Activated B cell treated with CpG ODN at 0.5 μM for 24 hours (primary cell): ENCODE data around the gene FGL2. TPM values are rescaled to one million over a fixed set of nuclear protein-coding genes. Genes with fewer than 3 reads are reported as not detected.
"Not testable (repeated sequence)": the region's sequence is repeated elsewhere in the genome, so short reads cannot be mapped to it uniquely, and the experiment has no call there.

Experiments used
- ATAC-seq: fragments of 200-7000 bp; cut with Tn5 transposase; one replicate; pipeline ENCODE4 v1.10.0; 2021; ENCODE audit warnings: low read depth, mild to moderate bottlenecking, moderate library complexity
- CTCF ChIA-PET: fragments of 350-600 bp; sonication (Branson Sonifier 250); formaldehyde crosslinking; loops from one replicate; lab custom pipeline; 2021; ENCODE audit warnings: antibody characterized with exemption; lab: Charles Lee
- POLR2A ChIA-PET: fragments of 350-600 bp; sonication (Branson Sonifier 250); formaldehyde crosslinking; loops from one replicate; lab custom pipeline; 2021; ENCODE audit warnings: antibody characterized with exemption; lab: Charles Lee
- DNase-seq: peaks from one replicate; pipeline ENCODE4 v3.0.0; 2022
- H3K27ac Mint-ChIP-seq: one replicate; pipeline ENCODE4 v1.8.0; 2020; ENCODE audit warnings: mixed read lengths
- H3K27me3 Mint-ChIP-seq: one replicate; pipeline ENCODE4 v1.8.0; 2021; ENCODE audit warnings: mixed read lengths
- H3K36me3 Mint-ChIP-seq: one replicate; pipeline ENCODE4 v1.8.0; 2021; ENCODE audit warnings: low read depth, mixed read lengths
- H3K4me1 Mint-ChIP-seq: one replicate; pipeline ENCODE4 v1.8.0; 2021; ENCODE audit warnings: mixed read lengths
- H3K4me3 Mint-ChIP-seq: one replicate; pipeline ENCODE4 v1.8.0; 2020; ENCODE audit warnings: mild to moderate bottlenecking, mixed read lengths
- H3K9me3 Mint-ChIP-seq: one replicate; pipeline ENCODE4 v1.8.0; 2020; ENCODE audit warnings: mixed read lengths
- intact Hi-C: fragments of 100-400 bp; cut with micrococcal nuclease; formaldehyde crosslinking; loops from one replicate; pipeline ENCODE4 v1.15.1; 2024
- total RNA-seq: library from RNA; stranded (reverse); gene quantifications from 2 replicates; pipeline ENCODE4 v1.2.3, GENCODE V29; 2022
- TF ChIP-seq, protein P1 (sequence below): fragments of 200-600 bp; IDR thresholded peaks from one replicate; pipeline ENCODE4 v1.8.0; 2022; ENCODE audit warnings: antibody characterized with exemption, mild to moderate bottlenecking

FGL2 gene
- total RNA-seq, 1 donor from 2014 or later = 5.7 TPM

- POLR2A ChIA-PET = no interaction called here
- no peak overlapping the region for H3K27ac Mint-ChIP-seq
- CTCF ChIA-PET = interaction anchor here (1.5 kb wide), 1 partner anchor 63 kb away, joined by 5 read pairs; no protein-coding TSS in a partner anchor
- no peaks in the 10 kb centered on the region for H3K9me3 Mint-ChIP-seq
- TF ChIP-seq, protein P1, sequence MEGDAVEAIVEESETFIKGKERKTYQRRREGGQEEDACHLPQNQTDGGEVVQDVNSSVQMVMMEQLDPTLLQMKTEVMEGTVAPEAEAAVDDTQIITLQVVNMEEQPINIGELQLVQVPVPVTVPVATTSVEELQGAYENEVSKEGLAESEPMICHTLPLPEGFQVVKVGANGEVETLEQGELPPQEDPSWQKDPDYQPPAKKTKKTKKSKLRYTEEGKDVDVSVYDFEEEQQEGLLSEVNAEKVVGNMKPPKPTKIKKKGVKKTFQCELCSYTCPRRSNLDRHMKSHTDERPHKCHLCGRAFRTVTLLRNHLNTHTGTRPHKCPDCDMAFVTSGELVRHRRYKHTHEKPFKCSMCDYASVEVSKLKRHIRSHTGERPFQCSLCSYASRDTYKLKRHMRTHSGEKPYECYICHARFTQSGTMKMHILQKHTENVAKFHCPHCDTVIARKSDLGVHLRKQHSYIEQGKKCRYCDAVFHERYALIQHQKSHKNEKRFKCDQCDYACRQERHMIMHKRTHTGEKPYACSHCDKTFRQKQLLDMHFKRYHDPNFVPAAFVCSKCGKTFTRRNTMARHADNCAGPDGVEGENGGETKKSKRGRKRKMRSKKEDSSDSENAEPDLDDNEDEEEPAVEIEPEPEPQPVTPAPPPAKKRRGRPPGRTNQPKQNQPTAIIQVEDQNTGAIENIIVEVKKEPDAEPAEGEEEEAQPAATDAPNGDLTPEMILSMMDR = no peak
- no peaks in the 10 kb centered on the region for H3K36me3 Mint-ChIP-seq
- DNase-seq (no peak), ATAC-seq (no peak)
- no peak overlapping the region for H3K4me3 Mint-ChIP-seq
- H3K4me1 Mint-ChIP-seq = peaks cover 8% of the 10 kb centered on the region
- intact Hi-C loops = no loop called here
- H3K27me3 Mint-ChIP-seq = no peaks in the 10 kb centered on the region
Measured at GRCh38 chr7:77184463-77184862, 15.2 kb downstream of the FGL2 start.

DNA sequence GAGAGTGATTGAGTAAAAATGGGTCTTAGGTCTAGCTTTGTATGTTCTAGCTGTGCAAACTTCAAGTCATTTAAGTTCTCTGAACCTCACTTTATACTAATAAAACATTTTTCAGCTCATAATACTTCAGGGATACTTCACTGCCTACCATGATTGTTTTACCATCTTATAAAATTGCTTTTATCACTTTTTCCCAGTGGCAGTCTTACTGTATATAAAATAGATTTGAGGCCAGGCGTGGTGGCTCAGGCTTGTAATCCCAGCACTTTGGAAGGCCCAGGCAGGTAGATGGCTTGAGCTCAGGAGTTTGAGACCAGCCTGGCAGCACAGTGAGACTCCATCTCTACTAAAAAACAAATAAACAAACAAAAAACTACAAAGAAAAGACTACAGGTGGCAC is 17.4 kb downstream of the FGL2 start:
- TF ChIP-seq, protein P1 = no peak
- H3K27me3 Mint-ChIP-seq = no peaks in the 10 kb centered on the region
- H3K36me3 Mint-ChIP-seq = no peaks in the 10 kb centered on the region
- no peak overlapping the region for H3K4me3 Mint-ChIP-seq
- DNase-seq = no peak
- H3K27ac Mint-ChIP-seq = no peak overlapping the region
- ChIA-PET CTCF (no interaction called here), POLR2A (no interaction called here)
- intact Hi-C loops = no loop called here
- ATAC-seq = no peak
- H3K9me3 Mint-ChIP-seq = no peaks in the 10 kb centered on the region
- H3K4me1 Mint-ChIP-seq = no peaks in the 10 kb centered on the region

DNA sequence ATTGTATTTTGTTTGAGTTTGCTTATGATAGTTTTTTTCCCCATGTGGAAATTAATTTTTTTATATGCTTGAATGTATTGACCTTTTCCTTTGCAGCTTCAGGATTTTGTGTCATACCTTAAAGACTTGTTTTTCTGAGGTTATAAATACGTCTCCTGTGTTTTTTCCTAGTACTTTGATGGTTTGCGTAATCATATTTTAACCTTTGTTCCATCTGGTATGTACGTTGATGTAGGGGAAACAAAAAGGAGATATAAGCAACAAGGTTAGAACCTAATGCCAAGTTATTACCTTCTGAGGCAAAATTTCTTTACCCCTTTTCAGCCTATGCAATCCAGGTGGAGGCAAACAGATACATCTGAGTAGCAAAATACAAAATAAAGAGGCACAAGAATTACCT is 17.9 kb downstream of the FGL2 start:
- ATAC-seq (no peak), DNase-seq (no peak)
- no peak overlapping the region for H3K4me3 Mint-ChIP-seq
- H3K27ac Mint-ChIP-seq = no peak overlapping the region
- no peaks in the 10 kb centered on the region for H3K4me1 Mint-ChIP-seq
- no peaks in the 10 kb centered on the region for H3K9me3 Mint-ChIP-seq
- no peaks in the 10 kb centered on the region for H3K27me3 Mint-ChIP-seq
- CTCF ChIA-PET = no interaction called here
- intact Hi-C loops = no loop called here
- POLR2A ChIA-PET = no interaction called here
- TF ChIP-seq, protein P1 = no peak
- no peaks in the 10 kb centered on the region for H3K36me3 Mint-ChIP-seq

DNA sequence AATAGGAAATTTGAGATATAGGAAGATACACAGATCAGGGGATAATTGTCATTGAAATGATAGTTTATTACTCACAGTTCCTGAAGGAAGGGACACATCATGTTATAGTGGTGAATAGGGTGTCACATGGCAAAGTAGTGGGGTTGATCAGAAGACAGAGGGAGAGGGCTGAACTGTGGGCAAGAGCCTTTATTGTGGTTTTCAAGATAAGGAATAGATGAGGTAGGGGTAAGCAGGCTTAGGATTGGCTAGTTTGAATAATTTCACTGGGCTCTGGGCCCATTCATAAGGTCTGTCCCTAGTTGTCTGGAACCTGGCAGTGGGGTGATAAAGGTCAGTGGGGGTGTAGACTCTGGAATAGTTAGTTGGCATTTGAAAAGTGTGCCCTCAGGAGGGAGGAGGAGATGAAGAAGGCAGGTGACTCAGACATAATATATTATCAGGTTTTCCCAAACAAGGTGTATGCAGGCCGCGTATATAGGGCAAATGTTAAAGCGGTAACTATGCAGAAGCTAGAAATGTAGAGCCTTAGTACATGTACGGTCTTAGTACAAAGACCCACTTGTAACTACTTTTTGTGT is 18.5 kb downstream of the FGL2 start:
- POLR2A ChIA-PET = no interaction called here
- no peak for ATAC-seq
- H3K36me3 Mint-ChIP-seq = no peaks in the 10 kb centered on the region
- H3K27me3 Mint-ChIP-seq = no peaks in the 10 kb centered on the region
- CTCF ChIA-PET = no interaction called here
- TF ChIP-seq, protein P1 = no peak
- no peaks in the 10 kb centered on the region for H3K9me3 Mint-ChIP-seq
- intact Hi-C loops = no loop called here
- H3K4me1 Mint-ChIP-seq = peaks cover under 1% of the 10 kb centered on the region
- H3K4me3 Mint-ChIP-seq = no peak overlapping the region
- no peak overlapping the region for H3K27ac Mint-ChIP-seq
- no peak for DNase-seq

DNA sequence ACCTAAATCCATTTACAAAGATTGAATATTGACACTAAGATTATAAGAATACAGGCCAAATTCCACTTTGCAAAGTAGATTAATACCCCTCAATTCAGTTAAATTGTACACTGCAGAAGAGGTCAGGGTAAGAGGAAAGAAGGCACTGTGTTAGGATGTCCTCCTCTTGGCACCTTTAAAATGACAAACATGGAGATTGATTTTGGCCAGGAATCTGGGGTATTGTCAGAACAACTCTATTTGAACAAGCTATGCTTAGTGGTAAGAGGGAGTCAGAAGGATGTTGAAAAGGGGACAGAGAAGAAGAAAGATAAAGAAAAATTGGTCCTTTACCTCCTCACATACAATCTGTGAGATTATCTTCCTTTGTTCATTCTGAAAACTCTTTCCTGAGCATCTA is 21.6 kb downstream of the FGL2 start:
- H3K9me3 Mint-ChIP-seq, H3K27me3 Mint-ChIP-seq, POLR2A ChIA-PET, H3K36me3 Mint-ChIP-seq, H3K4me3 Mint-ChIP-seq, CTCF ChIA-PET, intact Hi-C loops, H3K27ac Mint-ChIP-seq, ATAC-seq, DNase-seq, H3K4me1 Mint-ChIP-seq: not testable (repeated sequence)

- H3K36me3 Mint-ChIP-seq, H3K4me3 Mint-ChIP-seq, H3K4me1 Mint-ChIP-seq, POLR2A ChIA-PET, H3K27ac Mint-ChIP-seq, H3K27me3 Mint-ChIP-seq, DNase-seq, ATAC-seq, H3K9me3 Mint-ChIP-seq, CTCF ChIA-PET, intact Hi-C loops: not testable (repeated sequence)
Measured at GRCh38 chr7:77177321-77177904, 22.2 kb downstream of the FGL2 start.

- DNase-seq, CTCF ChIA-PET, H3K4me3 Mint-ChIP-seq, H3K9me3 Mint-ChIP-seq, POLR2A ChIA-PET, H3K4me1 Mint-ChIP-seq, H3K27ac Mint-ChIP-seq, intact Hi-C loops, H3K27me3 Mint-ChIP-seq, H3K36me3 Mint-ChIP-seq: not testable (repeated sequence)
- ATAC-seq = peak; percentile 34
Measured at GRCh38 chr7:77175274-77175800, 24.3 kb downstream of the FGL2 start.

DNA sequence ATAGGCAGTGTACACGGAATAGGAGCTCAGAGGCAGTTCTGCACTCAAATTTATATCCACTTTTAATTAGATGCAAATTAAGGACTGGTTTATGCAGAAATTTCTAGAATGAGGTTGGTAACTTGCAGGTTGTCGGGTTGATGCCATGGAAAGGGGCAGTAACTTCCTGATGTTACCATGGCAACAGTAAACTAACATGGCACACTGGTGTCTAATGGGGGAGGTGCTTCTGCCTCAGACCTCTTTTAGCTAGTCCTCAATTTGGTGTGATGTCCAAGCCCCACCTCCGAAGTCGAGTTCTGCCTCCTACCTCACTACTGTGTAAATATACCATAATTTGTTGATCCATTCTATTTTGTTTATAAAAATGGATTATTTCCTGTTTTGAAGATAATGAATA is 25.2 kb downstream of the FGL2 start:
- CTCF ChIA-PET, ATAC-seq, H3K4me3 Mint-ChIP-seq, DNase-seq, POLR2A ChIA-PET, H3K4me1 Mint-ChIP-seq, H3K27me3 Mint-ChIP-seq, H3K36me3 Mint-ChIP-seq, H3K9me3 Mint-ChIP-seq, H3K27ac Mint-ChIP-seq, intact Hi-C loops: not testable (repeated sequence)
